Activated naive CD4-positive, alpha-beta T cell treated with anti-CD3 and anti-CD28 coated beads for 36 hours (primary cell): ENCODE measurements around the gene KRTAP4-1. TPM values are rescaled to one million over a fixed set of nuclear protein-coding genes. Genes with fewer than 3 reads are reported as not detected.
"Not testable (repeated sequence)": the region's sequence is repeated elsewhere in the genome, so short reads cannot be mapped to it uniquely, and the experiment has no call there.

Source experiments
- CTCF ChIA-PET: fragments of 350-600 bp; sonication (Branson Sonifier 250); formaldehyde crosslinking; loops from one replicate; lab custom pipeline; 2021; ENCODE audit warnings: antibody characterized with exemption; lab: Charles Lee
- DNase-seq: peaks from one replicate; pipeline ENCODE4 v3.0.0-alpha.2; 2020
- H3K27ac Mint-ChIP-seq: one replicate; pipeline ENCODE4 v1.8.0; 2021; ENCODE audit warnings: mild to moderate bottlenecking, mixed read lengths
- H3K27me3 Mint-ChIP-seq: one replicate; pipeline ENCODE4 v1.8.0; 2021; ENCODE audit warnings: low read depth, mixed read lengths
- H3K36me3 Mint-ChIP-seq: one replicate; pipeline ENCODE4 v1.8.0; 2021; ENCODE audit warnings: low read depth, mixed read lengths
- H3K4me1 Mint-ChIP-seq: one replicate; pipeline ENCODE4 v1.8.0; 2021; ENCODE audit warnings: low read depth, mixed read lengths
- H3K4me3 Mint-ChIP-seq: one replicate; pipeline ENCODE4 v1.8.0; 2021; ENCODE audit warnings: mild to moderate bottlenecking, moderate library complexity, mixed read lengths
- H3K9me3 Mint-ChIP-seq: one replicate; pipeline ENCODE4 v1.8.0; 2021; ENCODE audit warnings: mixed read lengths
- intact Hi-C: fragments of 100-400 bp; cut with micrococcal nuclease; formaldehyde crosslinking; loops from one replicate; pipeline ENCODE4 v1.15.1; 2023
- total RNA-seq, 2 experiments: library from RNA; stranded (reverse); gene quantifications; one replicate each; pipeline ENCODE4 v1.2.3, GENCODE V29; 2021

The KRTAP4-1 gene
- total RNA-seq, 2 experiments from 2014 or later: not detected

DNA sequence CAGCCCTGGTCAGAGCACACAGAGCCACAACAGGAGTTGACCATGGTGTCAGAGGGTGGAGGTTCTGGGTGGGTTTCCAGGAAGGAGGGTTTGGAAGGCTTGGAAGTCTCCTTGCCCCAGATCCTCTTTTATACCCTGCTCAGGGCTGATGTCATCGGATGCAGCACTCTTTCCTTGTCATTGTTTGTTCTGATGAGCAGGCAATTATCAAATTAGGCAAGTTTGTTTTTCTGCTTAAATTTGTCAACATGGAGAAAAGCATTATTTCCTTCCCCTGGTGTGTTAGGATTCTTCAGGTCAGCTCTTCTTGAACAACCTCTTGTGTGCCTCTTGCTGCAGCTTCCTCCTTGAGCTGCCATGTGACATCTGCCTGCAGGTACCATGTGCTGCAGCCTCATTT is 24.1 kb downstream of the KRTAP4-1 start, which contains the start of gene KRTAP4-4:
Gene KRTAP4-4, minus strand, starts transcription at position 101 of the 400 bp plus-strand sequence. Its CDS starts 57 bp downstream, at position 44.
- Mint-ChIP-seq H3K9me3 (no peaks in the 10 kb centered on the region), H3K4me3 (no peak within 1 kb of the TSS), H3K27ac (no peak within 1 kb of the TSS), H3K36me3 (no peaks in the 10 kb centered on the region), H3K4me1 (no peaks in the 10 kb centered on the region), H3K27me3 (peaks cover 1% of the 10 kb centered on the region)
- no peak for DNase-seq
- CTCF ChIA-PET: interaction anchor here (0.5 to 0.7 kb wide), 3 partner anchors 211 to 336 kb away, joined by 4 to 5 read pairs (median 4); no protein-coding TSS in a partner anchor
- intact Hi-C loops: no loop called here

DNA sequence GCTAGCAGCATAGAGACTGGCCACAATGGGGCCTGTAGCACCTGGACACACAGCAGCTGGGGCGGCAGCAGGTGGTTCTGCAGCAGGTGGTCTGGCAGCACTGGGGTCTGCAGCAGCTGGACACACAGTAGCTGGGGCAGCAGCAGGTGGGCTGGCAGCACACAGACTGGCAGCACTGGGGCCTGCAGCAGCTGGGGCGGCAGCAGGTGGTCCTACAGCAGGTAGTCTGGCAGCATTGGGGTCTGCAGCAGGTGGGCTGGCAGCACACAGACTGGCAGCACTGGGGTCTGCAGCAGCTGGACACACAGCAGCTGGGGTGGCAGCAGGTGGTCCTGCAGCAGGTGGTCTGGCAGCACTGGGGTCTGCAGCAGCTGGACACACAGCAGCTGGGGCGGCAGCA is 24.5 kb downstream of the KRTAP4-1 start:
- H3K36me3 Mint-ChIP-seq, H3K27ac Mint-ChIP-seq, H3K4me1 Mint-ChIP-seq, H3K4me3 Mint-ChIP-seq, H3K9me3 Mint-ChIP-seq, H3K27me3 Mint-ChIP-seq, DNase-seq, intact Hi-C loops: not testable (repeated sequence)
- CTCF ChIA-PET: interaction anchor here (0.6 to 0.7 kb wide), 2 partner anchors 211 to 337 kb away, joined by 4 read pairs; no protein-coding TSS in a partner anchor

DNA sequence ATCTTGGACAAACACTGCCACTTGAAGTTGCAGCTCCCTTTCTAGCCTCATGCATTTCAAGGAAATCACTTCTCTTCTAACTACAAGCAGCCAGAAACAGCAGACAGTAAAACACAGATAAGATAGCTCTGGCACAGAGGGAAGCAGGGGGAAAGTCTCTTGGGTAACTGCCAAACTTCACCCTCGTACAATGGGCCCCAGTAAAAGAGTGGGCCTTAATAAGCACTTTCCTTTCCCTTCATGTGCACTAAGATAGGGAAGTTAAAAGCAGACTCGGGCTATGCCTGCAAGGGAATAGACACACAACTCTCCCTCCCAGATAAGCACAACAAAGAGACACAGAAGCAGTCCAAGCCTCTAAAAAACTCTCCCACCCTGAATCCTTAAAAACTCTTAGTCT is 30.9 kb downstream of the KRTAP4-1 start:
- CTCF ChIA-PET: no interaction called here
- no peak for DNase-seq

DNA sequence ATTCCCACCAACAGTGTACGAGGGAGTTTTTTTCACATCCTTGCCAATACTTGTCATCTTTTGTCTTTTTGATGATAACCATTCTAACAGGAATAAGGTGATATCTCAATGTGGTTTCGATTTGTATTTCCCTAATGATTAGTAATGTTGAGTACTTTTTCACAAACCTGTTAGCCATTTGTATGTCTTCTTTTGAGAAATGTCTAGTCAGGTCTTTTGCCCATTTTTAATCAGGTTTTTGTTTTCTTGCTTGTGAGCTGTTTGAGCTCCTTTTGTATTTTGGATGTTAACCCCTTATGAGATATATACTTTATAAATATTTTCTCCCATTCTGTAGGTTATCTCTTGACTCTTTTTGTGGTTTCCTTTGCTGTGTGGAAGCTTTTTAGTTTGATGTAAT is 33.2 kb downstream of the KRTAP4-1 start:
- Mint-ChIP-seq H3K9me3 (no peaks in the 10 kb centered on the region), H3K27ac (no peak overlapping the region), H3K27me3 (peaks cover 4% of the 10 kb centered on the region), H3K36me3 (no peaks in the 10 kb centered on the region), H3K4me3 (no peak overlapping the region), H3K4me1 (no peaks in the 10 kb centered on the region)
- CTCF ChIA-PET: no interaction called here
- no peak for DNase-seq
- intact Hi-C loops: no loop called here

More for the DNA sequence above, 30.9 kb downstream of the KRTAP4-1 start:
- no peak overlapping the region for H3K4me3 Mint-ChIP-seq
- H3K27ac Mint-ChIP-seq: no peak overlapping the region
- intact Hi-C loops: no loop called here
- H3K36me3 Mint-ChIP-seq: no peaks in the 10 kb centered on the region
- H3K9me3 Mint-ChIP-seq: no peaks in the 10 kb centered on the region
- no peaks in the 10 kb centered on the region for H3K4me1 Mint-ChIP-seq
- H3K27me3 Mint-ChIP-seq: peaks cover 4% of the 10 kb centered on the region

DNA sequence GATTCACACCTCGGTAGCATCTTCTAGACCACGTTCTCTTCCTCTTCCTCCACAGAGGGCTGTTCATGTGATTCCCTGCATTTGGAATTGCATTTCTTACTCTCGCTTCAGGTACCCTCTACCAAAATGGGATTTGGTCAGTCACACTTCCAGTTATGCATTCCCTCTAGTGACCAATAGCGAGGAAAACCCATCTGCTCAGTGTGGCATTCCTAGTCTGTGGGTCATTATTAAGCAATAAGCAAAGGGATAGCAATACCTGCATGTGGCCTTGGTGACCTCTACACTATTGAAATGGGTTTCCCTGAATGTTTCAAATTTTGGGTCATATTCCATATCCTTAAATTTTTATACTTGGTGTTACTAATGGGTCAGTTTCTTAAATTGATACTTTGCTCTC is 34.7 kb downstream of the KRTAP4-1 start:
- H3K9me3 Mint-ChIP-seq: no peaks in the 10 kb centered on the region
- no peaks in the 10 kb centered on the region for H3K36me3 Mint-ChIP-seq
- H3K4me3 Mint-ChIP-seq: no peak overlapping the region
- peaks cover 2% of the 10 kb centered on the region for H3K27me3 Mint-ChIP-seq
- no peaks in the 10 kb centered on the region for H3K4me1 Mint-ChIP-seq
- intact Hi-C loops: no loop called here
- DNase-seq: no peak
- no peak overlapping the region for H3K27ac Mint-ChIP-seq
- CTCF ChIA-PET: interaction anchor here (1.1 kb wide), 1 partner anchor 25 kb away, joined by 3 read pairs; no protein-coding TSS in a partner anchor

DNA sequence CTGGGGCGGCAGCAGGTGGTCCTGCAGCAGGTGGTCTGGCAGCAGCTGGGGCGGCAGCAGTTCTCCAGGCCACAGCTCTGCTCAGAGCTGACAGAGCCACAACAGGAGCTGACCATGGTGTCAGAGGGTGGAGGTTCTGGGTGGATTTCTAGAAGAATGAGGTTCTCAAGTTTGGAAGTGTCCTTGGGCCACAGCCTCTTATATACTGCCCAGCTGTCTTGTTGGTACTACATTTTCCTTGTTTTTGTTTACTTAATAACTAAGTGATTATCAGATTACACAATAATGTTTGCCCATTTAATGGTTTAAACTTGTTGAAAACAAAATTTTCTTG is 35.1 kb downstream of the KRTAP4-1 start, which contains the start of gene KRTAP4-5:
Gene KRTAP4-5, minus strand, starts transcription at position 174 of the 334 bp plus-strand sequence. Its CDS starts 58 bp downstream, at position 116.
- H3K9me3 Mint-ChIP-seq: no peaks in the 10 kb centered on the region
- peaks cover 2% of the 10 kb centered on the region for H3K27me3 Mint-ChIP-seq
- CTCF ChIA-PET: interaction anchor here (1.1 kb wide), 1 partner anchor 26 kb away, joined by 3 read pairs; no protein-coding TSS in a partner anchor
- no peak within 1 kb of the TSS for H3K4me3 Mint-ChIP-seq
- intact Hi-C loops: no loop called here
- H3K27ac Mint-ChIP-seq: no peak within 1 kb of the TSS
- H3K4me1 Mint-ChIP-seq: no peaks in the 10 kb centered on the region
- DNase-seq: no peak
- H3K36me3 Mint-ChIP-seq: no peaks in the 10 kb centered on the region

DNA sequence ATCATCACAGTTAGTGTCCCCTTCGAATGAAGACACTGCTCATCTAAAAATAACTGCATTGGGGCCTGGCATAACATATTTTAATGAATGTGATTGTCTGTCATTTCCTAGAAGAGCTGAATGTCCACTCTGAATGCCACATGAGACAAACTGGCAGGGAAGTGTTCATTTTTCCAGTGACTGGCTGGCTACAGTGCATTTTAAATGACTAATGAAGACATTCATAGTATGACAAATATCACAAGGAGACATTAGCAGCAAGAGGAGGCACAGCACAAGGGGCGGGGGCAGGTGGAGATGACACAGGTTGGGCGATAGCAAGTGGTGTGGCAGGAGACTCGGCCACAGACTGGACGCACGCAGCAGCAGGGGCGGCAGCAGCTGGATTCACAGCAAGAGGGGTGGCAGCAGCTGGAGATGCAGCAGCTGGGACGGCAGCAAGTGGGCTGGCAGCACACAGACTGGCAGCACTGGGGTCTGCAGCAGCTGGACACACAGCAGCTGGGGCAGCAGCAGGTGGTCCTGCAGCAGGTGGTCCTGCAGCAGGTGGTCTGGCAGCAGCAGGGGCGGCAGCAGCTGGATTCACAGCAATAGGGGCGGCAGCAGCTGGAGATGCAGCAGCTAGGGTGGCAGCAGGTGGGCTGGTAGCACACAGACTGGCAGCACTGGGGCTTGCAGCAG is 35.6 kb downstream of the KRTAP4-1 start:
- H3K36me3 Mint-ChIP-seq, H3K4me1 Mint-ChIP-seq, H3K27me3 Mint-ChIP-seq, intact Hi-C loops, H3K27ac Mint-ChIP-seq, H3K9me3 Mint-ChIP-seq, CTCF ChIA-PET, H3K4me3 Mint-ChIP-seq, DNase-seq: not testable (repeated sequence)

DNA sequence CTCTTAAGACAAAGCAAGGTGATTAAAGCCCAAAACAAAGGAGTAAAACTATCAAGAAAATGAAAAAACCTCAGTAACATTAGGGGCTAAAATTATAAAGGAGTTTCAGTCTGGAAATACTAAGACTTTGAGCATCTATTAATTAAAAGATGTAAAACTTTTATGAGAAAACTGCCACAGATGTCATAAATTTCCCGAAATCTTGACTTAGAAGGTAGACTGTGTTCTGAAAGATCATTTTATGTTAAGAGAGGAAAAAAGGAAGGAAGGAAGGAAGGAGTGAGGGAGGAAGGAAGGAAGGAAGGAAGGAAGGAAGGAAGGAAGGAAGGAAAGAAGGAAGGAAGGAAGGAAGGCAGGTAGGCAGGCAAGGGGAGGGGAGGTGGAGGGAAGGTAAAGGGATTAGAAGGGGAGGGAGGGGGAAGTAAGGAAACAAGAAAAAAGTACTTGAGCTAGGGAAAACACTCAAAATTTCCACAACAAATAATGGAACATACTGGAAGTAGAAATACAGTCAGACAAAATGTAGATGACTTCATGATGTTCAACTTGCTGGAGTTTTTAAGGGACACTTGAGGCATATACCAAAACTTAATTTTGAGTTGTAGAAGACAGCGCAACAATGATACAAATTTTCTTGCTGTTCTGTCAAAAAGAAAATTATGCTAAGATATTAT is 37.0 kb downstream of the KRTAP4-1 start:
- DNase-seq: no peak
- Mint-ChIP-seq H3K27ac (no peak overlapping the region), H3K4me3 (no peak overlapping the region), H3K36me3 (no peaks in the 10 kb centered on the region), H3K4me1 (no peaks in the 10 kb centered on the region), H3K27me3 (no peaks in the 10 kb centered on the region), H3K9me3 (peaks cover 9% of the 10 kb centered on the region)
- CTCF ChIA-PET: no interaction called here
- intact Hi-C loops: no loop called here

DNA sequence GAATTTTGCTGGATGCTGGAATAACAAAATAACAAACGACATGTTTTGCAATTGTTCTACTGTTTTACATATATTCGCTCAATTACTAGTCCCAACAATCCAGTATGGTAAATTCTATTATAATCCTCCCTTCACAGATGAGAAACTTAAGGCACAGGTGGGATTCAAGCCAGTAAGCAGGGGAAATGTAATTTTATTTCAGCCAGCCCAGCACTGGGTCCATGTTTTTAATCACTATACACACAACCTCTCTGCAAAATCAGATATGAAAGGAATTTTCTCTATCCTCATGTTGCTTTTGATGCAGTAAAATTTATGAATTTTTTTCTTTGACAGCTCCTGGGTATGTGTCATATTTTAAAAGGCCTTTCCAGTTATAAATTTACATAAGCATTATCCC is 39.5 kb downstream of the KRTAP4-1 start:
- H3K36me3 Mint-ChIP-seq: no peaks in the 10 kb centered on the region
- no peak for DNase-seq

DNA sequence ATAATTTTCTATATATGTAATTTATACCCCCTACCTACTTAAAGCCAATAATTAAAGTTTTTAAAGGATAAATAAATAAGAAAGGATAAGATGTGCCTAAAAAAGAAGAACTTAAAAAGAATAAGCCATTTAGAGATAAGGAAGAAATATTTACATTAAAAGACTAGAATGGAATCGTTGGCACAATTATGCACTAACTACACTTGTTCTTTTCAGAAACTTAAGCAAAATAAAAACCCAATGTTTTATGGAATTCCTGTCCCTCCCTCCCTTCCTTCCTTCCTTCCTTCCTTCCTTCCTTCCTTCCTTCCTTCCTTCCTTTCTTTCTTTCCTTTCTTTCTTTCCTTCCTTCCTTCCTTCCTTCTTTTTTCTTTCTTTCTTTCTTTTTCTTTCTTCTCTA is 39.9 kb downstream of the KRTAP4-1 start:
- intact Hi-C loops: no loop called here
- H3K4me3 Mint-ChIP-seq: no peak overlapping the region
- peaks cover 17% of the 10 kb centered on the region for H3K9me3 Mint-ChIP-seq
- no peaks in the 10 kb centered on the region for H3K4me1 Mint-ChIP-seq
- CTCF ChIA-PET: no interaction called here
- DNase-seq: no peak
- H3K27me3 Mint-ChIP-seq: no peaks in the 10 kb centered on the region
- H3K36me3 Mint-ChIP-seq: no peaks in the 10 kb centered on the region
- no peak overlapping the region for H3K27ac Mint-ChIP-seq

More for the DNA sequence above, 39.5 kb downstream of the KRTAP4-1 start:
- H3K9me3 Mint-ChIP-seq: peaks cover 17% of the 10 kb centered on the region
- intact Hi-C loops: no loop called here
- H3K27ac Mint-ChIP-seq: no peak overlapping the region
- no peak overlapping the region for H3K4me3 Mint-ChIP-seq
- no peaks in the 10 kb centered on the region for H3K4me1 Mint-ChIP-seq
- CTCF ChIA-PET: no interaction called here
- H3K27me3 Mint-ChIP-seq: no peaks in the 10 kb centered on the region

DNA sequence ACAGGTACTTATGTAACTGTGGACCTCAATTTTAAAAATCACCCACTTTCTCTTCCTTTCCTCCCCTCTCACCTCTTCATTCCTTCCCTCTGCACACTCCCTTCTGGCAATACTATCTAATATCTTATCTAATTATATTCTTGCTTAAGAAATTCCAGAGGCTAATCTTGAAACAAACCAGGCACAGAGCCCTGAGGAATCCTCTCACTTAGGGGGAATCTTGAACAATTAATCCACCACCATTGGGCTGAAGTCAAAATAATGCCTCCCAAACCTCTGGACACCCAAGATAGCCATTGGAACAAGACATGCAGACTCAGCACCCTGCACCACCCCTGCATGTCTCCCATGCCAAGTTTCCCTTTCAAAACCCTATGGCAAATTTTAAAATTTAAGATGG is 43.4 kb downstream of the KRTAP4-1 start:
- Mint-ChIP-seq H3K36me3 (no peaks in the 10 kb centered on the region), H3K27ac (no peak overlapping the region), H3K4me1 (no peaks in the 10 kb centered on the region), H3K4me3 (no peak overlapping the region), H3K9me3 (peaks cover 23% of the 10 kb centered on the region), H3K27me3 (no peaks in the 10 kb centered on the region)
- DNase-seq: no peak
- intact Hi-C loops: no loop called here
- CTCF ChIA-PET: no interaction called here

DNA sequence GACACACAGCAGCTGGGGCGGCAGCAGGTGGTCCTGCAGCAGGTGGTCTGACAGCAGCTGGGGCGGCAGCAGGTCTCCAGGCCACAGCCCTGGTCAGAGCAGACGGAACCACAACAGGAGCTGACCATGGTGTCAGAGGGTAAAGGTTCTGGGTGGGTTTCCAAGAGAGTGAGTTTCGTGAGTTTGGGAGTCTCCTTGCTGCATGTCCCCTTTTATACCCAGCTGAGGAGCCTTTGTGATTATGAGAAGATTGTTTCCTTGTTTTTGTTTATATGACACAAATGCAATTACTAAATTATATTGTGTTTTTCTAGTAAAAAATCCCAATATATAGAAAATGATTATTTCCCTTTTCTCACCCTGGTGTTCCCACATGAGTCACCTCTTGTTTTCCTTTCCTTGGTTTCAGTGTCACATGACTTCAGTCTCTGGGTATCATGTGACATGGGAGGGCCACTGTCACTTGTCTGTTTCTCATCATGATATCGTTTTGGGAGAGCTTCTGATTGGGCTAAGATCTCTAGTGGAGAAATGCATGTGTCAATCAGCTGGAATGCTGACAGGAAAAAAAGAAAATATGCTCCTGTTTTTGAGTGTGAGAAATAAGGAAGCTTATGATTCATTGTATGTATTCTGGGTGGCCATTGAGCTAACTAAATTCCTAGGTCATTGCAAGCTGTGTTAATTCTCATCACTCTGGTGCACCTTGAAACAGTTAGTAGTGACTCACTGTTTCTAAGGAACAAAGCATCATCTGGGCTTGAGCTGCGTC is 44.2 kb downstream of the KRTAP4-1 start, which contains the start of gene KRTAP4-6:
Gene KRTAP4-6, minus strand, starts transcription at position 185 of the 772 bp plus-strand sequence. Its CDS starts 57 bp downstream, at position 128.
- Mint-ChIP-seq H3K27me3 (no peaks in the 10 kb centered on the region), H3K4me1 (no peaks in the 10 kb centered on the region), H3K27ac (no peak within 1 kb of the TSS), H3K36me3 (no peaks in the 10 kb centered on the region), H3K9me3 (peaks cover 23% of the 10 kb centered on the region), H3K4me3 (no peak within 1 kb of the TSS)
- DNase-seq: no peak
- intact Hi-C loops: no loop called here
- CTCF ChIA-PET: no interaction called here
